DND-41 (cell line): ENCODE data around the gene KCNG1.

Experiments used
- ATAC-seq: fragments of 200-7000 bp; cut with Tn5 transposase; 3 replicates; pipeline ENCODE4 v1.9.1; 2021; ENCODE audit warnings: low read depth; ENCODE audit not compliant: insufficient read depth
- DNase-seq: peaks from one replicate; pipeline ENCODE4 v3.0.0-alpha.2; 2020
- H2AFZ ChIP-seq: 2 replicates; pipeline ENCODE4 v1.6.0; 2012; ENCODE audit warnings: low read depth, low read length
- H3K27ac ChIP-seq: 2 replicates; pipeline ENCODE4 v1.5.1; 2012; ENCODE audit warnings: low read length, inconsistent platforms
- H3K27me3 ChIP-seq: fragments of 200-600 bp; sonication (generic); 2 replicates; pipeline ENCODE4 v1.6.0; 2012; ENCODE audit warnings: low read length, mild to moderate bottlenecking, inconsistent platforms; ENCODE audit not compliant: insufficient read depth, poor library complexity
- H3K36me3 ChIP-seq: 2 replicates; pipeline ENCODE4 v1.5.1; 2012; ENCODE audit warnings: low read length, inconsistent platforms; ENCODE audit not compliant: insufficient read depth
- H3K4me1 ChIP-seq: 2 replicates; pipeline ENCODE4 v1.5.1; 2012; ENCODE audit warnings: mild to moderate bottlenecking, low read length; ENCODE audit not compliant: insufficient read depth
- H3K4me2 ChIP-seq: 2 replicates; pipeline ENCODE4 v1.6.0; 2012; ENCODE audit warnings: mild to moderate bottlenecking, moderate library complexity, low read length, inconsistent platforms; ENCODE audit not compliant: insufficient read depth
- H3K4me3 ChIP-seq, 2 experiments: fragments of 200-600 bp in 1 of 2; shearing (Covaris generic) in 1 of 2; 2 replicates each; pipeline ENCODE4 v1.5.1; 2012 to 2016; ENCODE audit warnings: inconsistent platforms in 2 of 2, low read length in 2 of 2, mild to moderate bottlenecking in 2 of 2, low read depth in 1 of 2, moderate library complexity in 1 of 2
- H3K79me2 ChIP-seq: 2 replicates; pipeline ENCODE4 v1.6.0; 2012; ENCODE audit warnings: low read length, inconsistent platforms; ENCODE audit not compliant: insufficient read depth
- H3K9ac ChIP-seq: 2 replicates; pipeline ENCODE4 v1.6.0; 2012; ENCODE audit warnings: low read depth, mild to moderate bottlenecking, inconsistent platforms, low read length, moderate library complexity
- H3K9me3 ChIP-seq: 2 replicates; pipeline ENCODE4 v1.5.1; 2012; ENCODE audit warnings: low read length, moderate library complexity, mild to moderate bottlenecking, inconsistent platforms; ENCODE audit not compliant: insufficient read depth, severe bottlenecking
- H4K20me1 ChIP-seq: 2 replicates; pipeline ENCODE4 v1.6.0; 2012; ENCODE audit warnings: low read length; ENCODE audit not compliant: insufficient read depth
- EZH2 ChIP-seq: IDR thresholded peaks from 3 replicates; pipeline ENCODE4 v1.6.1; 2012; ENCODE audit warnings: borderline replicate concordance, low read depth, mild to moderate bottlenecking, moderate library complexity, low read length, inconsistent platforms; ENCODE audit not compliant: severe bottlenecking
- TF ChIP-seq, protein P1 (sequence below): IDR thresholded peaks from 2 replicates; pipeline ENCODE4 v1.5.1; 2012; ENCODE audit warnings: borderline replicate concordance, low read length, moderate library complexity, mild to moderate bottlenecking; ENCODE audit not compliant: poor library complexity, severe bottlenecking; ENCODE audit errors: extremely low read depth

Gene KCNG1, protein sequence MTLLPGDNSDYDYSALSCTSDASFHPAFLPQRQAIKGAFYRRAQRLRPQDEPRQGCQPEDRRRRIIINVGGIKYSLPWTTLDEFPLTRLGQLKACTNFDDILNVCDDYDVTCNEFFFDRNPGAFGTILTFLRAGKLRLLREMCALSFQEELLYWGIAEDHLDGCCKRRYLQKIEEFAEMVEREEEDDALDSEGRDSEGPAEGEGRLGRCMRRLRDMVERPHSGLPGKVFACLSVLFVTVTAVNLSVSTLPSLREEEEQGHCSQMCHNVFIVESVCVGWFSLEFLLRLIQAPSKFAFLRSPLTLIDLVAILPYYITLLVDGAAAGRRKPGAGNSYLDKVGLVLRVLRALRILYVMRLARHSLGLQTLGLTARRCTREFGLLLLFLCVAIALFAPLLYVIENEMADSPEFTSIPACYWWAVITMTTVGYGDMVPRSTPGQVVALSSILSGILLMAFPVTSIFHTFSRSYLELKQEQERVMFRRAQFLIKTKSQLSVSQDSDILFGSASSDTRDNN

DNA sequence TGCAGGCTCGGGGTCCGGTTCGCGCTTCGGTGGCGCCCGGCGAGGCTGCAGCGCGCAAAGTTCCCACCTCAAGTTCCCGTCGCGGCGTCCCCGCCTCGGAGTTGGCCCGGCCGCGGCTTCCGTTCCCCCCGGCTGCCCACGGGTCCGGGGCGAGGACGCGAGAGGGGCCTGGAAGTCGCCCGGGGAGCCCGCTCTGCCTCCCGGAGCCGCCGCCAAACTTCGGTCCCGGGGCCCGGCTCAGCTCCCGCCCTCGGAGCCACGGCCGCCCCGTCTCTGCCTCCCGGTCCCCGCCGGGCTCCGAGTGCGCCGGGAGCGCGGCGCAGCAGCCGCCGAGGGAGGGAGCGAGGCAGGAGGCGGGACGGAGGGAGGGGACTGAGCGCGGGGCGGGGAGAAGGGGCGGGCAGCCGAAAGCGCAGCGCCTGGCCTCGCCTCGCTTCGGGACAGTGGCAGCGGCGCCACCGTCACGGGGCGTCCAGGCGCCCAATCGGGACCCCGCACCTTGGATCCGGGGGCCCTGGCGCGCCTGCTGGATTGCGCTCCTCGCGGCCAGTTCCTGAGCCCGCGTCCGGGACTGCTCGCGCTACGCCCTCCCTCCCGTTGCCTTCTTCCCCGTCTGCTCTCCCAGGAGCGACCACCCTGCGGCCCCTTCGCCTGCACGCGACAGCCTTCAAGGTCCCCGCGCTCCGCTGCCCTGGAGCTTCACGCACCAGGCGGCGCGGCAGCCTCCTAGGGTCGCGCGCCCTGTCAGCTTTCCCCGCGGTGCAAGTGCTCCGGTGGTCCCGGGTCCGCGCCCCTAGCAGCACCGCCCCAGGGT is at the start of gene KCNG1:
KCNG1 (minus strand) TSS at position 305 of the 814 bp plus-strand sequence. CDS start 12,769 bp downstream, outside the sequence.
- ATAC-seq = no peak
- peaks cover 24% of the 10 kb centered on the region for H3K27me3 ChIP-seq
- no peak within 1 kb of the TSS for H3K27ac ChIP-seq
- H3K9ac ChIP-seq = no peak within 1 kb of the TSS
- H3K9me3 ChIP-seq = no peaks in the 10 kb centered on the region
- H2AFZ ChIP-seq = no peak within 1 kb of the TSS
- no peaks in the 10 kb centered on the region for H3K79me2 ChIP-seq
- H3K4me1 ChIP-seq = no peaks in the 10 kb centered on the region
- no peaks in the 10 kb centered on the region for H3K36me3 ChIP-seq
- DNase-seq = no peak
- no peak within 1 kb of the TSS for H3K4me2 ChIP-seq
- no peak within 1 kb of the TSS for H3K4me3 ChIP-seq
- H4K20me1 ChIP-seq = no peaks in the 10 kb centered on the region
- TF ChIP-seq, protein P1, sequence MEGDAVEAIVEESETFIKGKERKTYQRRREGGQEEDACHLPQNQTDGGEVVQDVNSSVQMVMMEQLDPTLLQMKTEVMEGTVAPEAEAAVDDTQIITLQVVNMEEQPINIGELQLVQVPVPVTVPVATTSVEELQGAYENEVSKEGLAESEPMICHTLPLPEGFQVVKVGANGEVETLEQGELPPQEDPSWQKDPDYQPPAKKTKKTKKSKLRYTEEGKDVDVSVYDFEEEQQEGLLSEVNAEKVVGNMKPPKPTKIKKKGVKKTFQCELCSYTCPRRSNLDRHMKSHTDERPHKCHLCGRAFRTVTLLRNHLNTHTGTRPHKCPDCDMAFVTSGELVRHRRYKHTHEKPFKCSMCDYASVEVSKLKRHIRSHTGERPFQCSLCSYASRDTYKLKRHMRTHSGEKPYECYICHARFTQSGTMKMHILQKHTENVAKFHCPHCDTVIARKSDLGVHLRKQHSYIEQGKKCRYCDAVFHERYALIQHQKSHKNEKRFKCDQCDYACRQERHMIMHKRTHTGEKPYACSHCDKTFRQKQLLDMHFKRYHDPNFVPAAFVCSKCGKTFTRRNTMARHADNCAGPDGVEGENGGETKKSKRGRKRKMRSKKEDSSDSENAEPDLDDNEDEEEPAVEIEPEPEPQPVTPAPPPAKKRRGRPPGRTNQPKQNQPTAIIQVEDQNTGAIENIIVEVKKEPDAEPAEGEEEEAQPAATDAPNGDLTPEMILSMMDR = no peak
- TF ChIP-seq EZH2 = no peak

DNA sequence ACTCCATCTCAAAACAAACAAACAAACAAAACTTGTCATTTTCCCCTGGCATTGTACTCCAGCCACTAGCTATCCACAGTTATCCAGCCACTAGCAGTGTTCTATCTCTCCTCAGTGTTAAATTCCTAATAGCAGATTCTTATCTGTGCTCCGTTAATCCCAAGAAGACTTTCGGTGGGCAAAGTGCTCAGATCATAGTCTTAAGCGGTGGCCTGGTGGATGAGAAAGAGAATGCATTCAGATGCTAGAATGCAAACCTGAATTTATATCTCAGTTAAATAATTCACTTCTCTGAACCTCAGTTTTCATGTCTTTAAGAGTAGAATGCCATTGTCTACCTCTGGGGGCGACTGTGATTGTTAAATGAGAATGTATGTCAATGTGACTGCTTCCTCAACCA is 47.7 kb upstream of the KCNG1 start:
- Histone ChIP-seq H3K4me1 (no peaks in the 10 kb centered on the region), H3K27me3 (peaks cover 7% of the 10 kb centered on the region), H3K79me2 (no peaks in the 10 kb centered on the region), H2AFZ (no peak overlapping the region), H3K9ac (no peak overlapping the region), H3K9me3 (no peaks in the 10 kb centered on the region), H4K20me1 (no peaks in the 10 kb centered on the region), H3K4me2 (no peak overlapping the region), H3K4me3 (no peak overlapping the region), H3K27ac (no peak overlapping the region), H3K36me3 (no peaks in the 10 kb centered on the region)
- DNase-seq (no peak), ATAC-seq (no peak)
- TF ChIP-seq EZH2 = no peak
- TF ChIP-seq, protein P1 = no peak

DNA sequence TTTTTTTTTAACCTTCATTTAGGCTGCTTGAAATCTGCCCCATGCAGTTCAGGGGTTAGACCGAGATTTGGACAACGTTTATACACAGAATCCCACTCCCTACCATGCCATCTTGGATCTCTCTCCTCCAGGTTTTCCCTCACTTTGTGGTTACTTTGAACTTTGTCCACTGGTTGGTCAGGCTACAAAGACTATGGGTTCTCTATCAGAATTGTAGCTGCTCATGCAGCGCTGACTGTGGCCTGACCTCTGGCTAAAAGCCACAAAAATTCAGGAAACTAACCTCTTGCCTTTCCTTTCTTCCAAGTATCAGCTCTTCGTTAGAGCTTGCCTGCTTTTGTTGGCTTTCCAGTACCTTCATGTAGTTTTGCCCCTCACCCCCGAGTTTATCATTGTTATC is 44.9 kb upstream of the KCNG1 start:
- no peaks in the 10 kb centered on the region for H3K4me1 ChIP-seq
- no peak overlapping the region for H3K4me3 ChIP-seq
- ATAC-seq (no peak), DNase-seq (no peak)
- H3K4me2 ChIP-seq = no peak overlapping the region
- TF ChIP-seq, protein P1 = no peak
- TF ChIP-seq EZH2 = no peak
- H3K9ac ChIP-seq = no peak overlapping the region
- H2AFZ ChIP-seq = no peak overlapping the region
- peaks cover 7% of the 10 kb centered on the region for H3K27me3 ChIP-seq
- H4K20me1 ChIP-seq = no peaks in the 10 kb centered on the region
- H3K9me3 ChIP-seq = no peaks in the 10 kb centered on the region
- no peaks in the 10 kb centered on the region for H3K79me2 ChIP-seq
- no peaks in the 10 kb centered on the region for H3K36me3 ChIP-seq
- no peak overlapping the region for H3K27ac ChIP-seq
